ENCODE results near the gene DYNLRB2. TPM values are rescaled to one million over a fixed set of nuclear protein-coding genes. Genes with fewer than 3 reads are reported as not detected.

Gene DYNLRB2
- total and polyA plus RNA-seq, 2 of the 13 experiments (the other 11 are each of a cell fraction or from before 2014, with no cell fraction given): not detected

- TF ChIP-seq ESRRA (CRISPR knock-in tag; IDR thresholded peaks at IDR 0.05; ENCODE audit: low read depth) (peak; percentile 62; the same call in 1 of the 2 replicates), TCF7 (IDR thresholded peaks at IDR 0.05; ENCODE audit: low read depth) (no peak), REL (CRISPR knock-in tag; conservative IDR thresholded peaks at IDR 0.05) (0 out of 2 replicates have a peak, but pooled peaks have one; percentile 40), ZNF317 (CRISPR knock-in tag; IDR thresholded peaks at IDR 0.05) (peak; percentile 49; the same call in 1 of the 2 replicates), ZIK1 (CRISPR knock-in tag; IDR thresholded peaks at IDR 0.05; ENCODE audit: borderline replicate concordance, low read depth) (no peak), ZNF207 (IDR thresholded peaks at IDR 0.05; ENCODE audit: borderline replicate concordance) (no peak), ADNP (CRISPR knock-in tag; IDR thresholded peaks at IDR 0.05) (no peak), HNRNPH1 (optimal IDR thresholded peaks at IDR 0.05; ENCODE audit: low read depth, low read length) (no peak), HOXD1 (CRISPR knock-in tag; IDR thresholded peaks at IDR 0.05) (peak; percentile 79; the same call in 1 of the 2 replicates), KMT2A (CRISPR knock-in tag; IDR thresholded peaks at IDR 0.05) (no peak), SMAD1 (CRISPR knock-in tag; IDR thresholded peaks at IDR 0.05; ENCODE audit: borderline replicate concordance, low read depth) (no peak), MXD1 (CRISPR knock-in tag; IDR thresholded peaks at IDR 0.05) (peak; percentile 83), ZBTB25 (CRISPR knock-in tag; IDR thresholded peaks at IDR 0.05) (peak; percentile 56; the same call in 1 of the 2 replicates), U2AF1 (optimal IDR thresholded peaks at IDR 0.05; ENCODE audit: low read depth, low read length) (no peak), HNRNPLL (IDR thresholded peaks at IDR 0.05; ENCODE audit: low read depth, low read length, poor library complexity, severe bottlenecking) (peak; percentile 66), POLR2AphosphoS2 (IDR thresholded peaks at IDR 0.05; ENCODE audit: low read depth, low read length) (no peak), PRMT3 (CRISPR knock-in tag; IDR thresholded peaks at IDR 0.05; ENCODE audit: borderline replicate concordance, low read depth) (no peak), ZNF879 (CRISPR knock-in tag; IDR thresholded peaks at IDR 0.05) (peak; percentile 88; the same call in 1 of the 2 replicates), IKZF4 (CRISPR knock-in tag; IDR thresholded peaks at IDR 0.05; ENCODE audit: borderline replicate concordance, low read depth, not compliant biosample characterization) (no peak), CEBPB (IDR thresholded peaks at IDR 0.05; ENCODE audit: borderline replicate concordance, low read depth, low read length) (no peak)
- TF ChIP-seq, protein P1, sequence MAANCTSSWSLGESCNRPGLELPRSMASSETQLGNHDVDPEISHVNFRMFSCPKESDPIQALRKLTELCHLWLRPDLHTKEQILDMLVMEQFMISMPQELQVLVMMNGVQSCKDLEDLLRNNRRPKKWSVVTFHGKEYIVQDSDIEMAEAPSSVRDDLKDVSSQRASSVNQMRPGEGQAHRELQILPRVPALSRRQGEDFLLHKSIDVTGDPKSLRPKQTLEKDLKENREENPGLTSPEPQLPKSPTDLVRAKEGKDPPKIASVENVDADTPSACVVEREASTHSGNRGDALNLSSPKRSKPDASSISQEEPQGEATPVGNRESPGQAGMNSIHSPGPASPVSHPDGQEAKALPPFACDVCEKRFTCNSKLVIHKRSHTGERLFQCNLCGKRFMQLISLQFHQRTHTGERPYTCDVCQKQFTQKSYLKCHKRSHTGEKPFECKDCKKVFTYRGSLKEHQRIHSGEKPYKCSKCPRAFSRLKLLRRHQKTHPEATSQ (CRISPR knock-in tag; IDR thresholded peaks at IDR 0.05; ENCODE audit: borderline replicate concordance): peak; percentile 90
- TF ChIP-seq, protein P2, sequence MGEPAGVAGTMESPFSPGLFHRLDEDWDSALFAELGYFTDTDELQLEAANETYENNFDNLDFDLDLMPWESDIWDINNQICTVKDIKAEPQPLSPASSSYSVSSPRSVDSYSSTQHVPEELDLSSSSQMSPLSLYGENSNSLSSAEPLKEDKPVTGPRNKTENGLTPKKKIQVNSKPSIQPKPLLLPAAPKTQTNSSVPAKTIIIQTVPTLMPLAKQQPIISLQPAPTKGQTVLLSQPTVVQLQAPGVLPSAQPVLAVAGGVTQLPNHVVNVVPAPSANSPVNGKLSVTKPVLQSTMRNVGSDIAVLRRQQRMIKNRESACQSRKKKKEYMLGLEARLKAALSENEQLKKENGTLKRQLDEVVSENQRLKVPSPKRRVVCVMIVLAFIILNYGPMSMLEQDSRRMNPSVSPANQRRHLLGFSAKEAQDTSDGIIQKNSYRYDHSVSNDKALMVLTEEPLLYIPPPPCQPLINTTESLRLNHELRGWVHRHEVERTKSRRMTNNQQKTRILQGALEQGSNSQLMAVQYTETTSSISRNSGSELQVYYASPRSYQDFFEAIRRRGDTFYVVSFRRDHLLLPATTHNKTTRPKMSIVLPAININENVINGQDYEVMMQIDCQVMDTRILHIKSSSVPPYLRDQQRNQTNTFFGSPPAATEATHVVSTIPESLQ (CRISPR knock-in tag; conservative IDR thresholded peaks at IDR 0.05): no peak
- TF ChIP-seq, protein P3, sequence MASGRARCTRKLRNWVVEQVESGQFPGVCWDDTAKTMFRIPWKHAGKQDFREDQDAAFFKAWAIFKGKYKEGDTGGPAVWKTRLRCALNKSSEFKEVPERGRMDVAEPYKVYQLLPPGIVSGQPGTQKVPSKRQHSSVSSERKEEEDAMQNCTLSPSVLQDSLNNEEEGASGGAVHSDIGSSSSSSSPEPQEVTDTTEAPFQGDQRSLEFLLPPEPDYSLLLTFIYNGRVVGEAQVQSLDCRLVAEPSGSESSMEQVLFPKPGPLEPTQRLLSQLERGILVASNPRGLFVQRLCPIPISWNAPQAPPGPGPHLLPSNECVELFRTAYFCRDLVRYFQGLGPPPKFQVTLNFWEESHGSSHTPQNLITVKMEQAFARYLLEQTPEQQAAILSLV (CRISPR knock-in tag; IDR thresholded peaks at IDR 0.05; ENCODE audit: borderline replicate concordance): 0 out of 2 replicates have a peak, but pooled peaks have one; percentile 45
Measured at GRCh38 chr16:80540516-80541305, at the start of gene DYNLRB2 (continued).

All from HepG2 (cell line).